H1 (cell line): ENCODE data around the gene S100A12. TPM values are rescaled to one million over a fixed set of nuclear protein-coding genes. Genes with fewer than 3 reads are reported as not detected.

Experiments used
- CTCF ChIA-PET: fragments of 300-600 bp; sonication (Branson Sonifier 250); formaldehyde crosslinking; loops from one replicate; lab custom pipeline; 2021; ENCODE audit not compliant: partially characterized antibody; lab: Charles Lee
- POLR2A ChIA-PET: fragments of 300-600 bp; sonication (Branson Sonifier 250); formaldehyde crosslinking; loops from one replicate; lab custom pipeline; 2021; ENCODE audit warnings: inconsistent platforms; ENCODE audit not compliant: partially characterized antibody; lab: Charles Lee
- DNase-seq, 2 experiments: peaks; one replicate each; pipeline versions ENCODE4 v3.0.0 to v3.0.0-alpha.2; 2010 to 2022; ENCODE audit warnings: low spot score in 2 of 2, low read depth in 1 of 2, mixed read lengths in 1 of 2
- FAIRE-seq: peaks from 2 replicates; lab custom pipeline; 2011; peaks lifted over from hg19 to GRCh38; lab: Jason Lieb, UNC
- H2AFZ ChIP-seq: 2 replicates; pipeline ENCODE4 v1.8.1; 2012; ENCODE audit warnings: low read length, inconsistent platforms
- H2AK5ac ChIP-seq: 2 replicates; pipeline ENCODE4 v1.6.1; 2013; ENCODE audit warnings: low read depth, low read length
- H2BK120ac ChIP-seq: replicated peaks from 2 replicates; pipeline ENCODE3; 2013; ENCODE audit warnings: low read depth, low read length, inconsistent platforms
- H2BK12ac ChIP-seq: 2 replicates; pipeline ENCODE4 v1.6.1; 2013; ENCODE audit warnings: low read depth, low read length
- H2BK15ac ChIP-seq: 2 replicates; pipeline ENCODE4 v1.6.1; 2013; ENCODE audit warnings: low read length
- H2BK20ac ChIP-seq: 2 replicates; pipeline ENCODE4 v1.6.1; 2013; ENCODE audit warnings: low read length
- H2BK5ac ChIP-seq: 2 replicates; pipeline ENCODE4 v1.6.1; 2013; ENCODE audit warnings: low read depth, low read length
- H3K14ac ChIP-seq: 2 replicates; pipeline ENCODE4 v1.6.1; 2013; ENCODE audit warnings: inconsistent platforms; ENCODE audit not compliant: insufficient read length
- H3K18ac ChIP-seq: 2 replicates; pipeline ENCODE4 v1.6.1; 2013; ENCODE audit warnings: low read length; ENCODE audit errors: extremely low read depth
- H3K23ac ChIP-seq: 2 replicates; pipeline ENCODE4 v1.6.1; 2013; ENCODE audit warnings: inconsistent platforms; ENCODE audit not compliant: insufficient read length
- H3K23me2 ChIP-seq: 2 replicates; pipeline ENCODE4 v1.6.1; 2013; ENCODE audit warnings: low read depth, low read length
- H3K27ac ChIP-seq: 2 replicates; pipeline ENCODE4 v1.6.1; 2011; ENCODE audit warnings: low read depth, low read length, inconsistent platforms
- H3K27me3 ChIP-seq, 4 experiments: replicated peaks in 1 of 4; 1 replicate in 1 of 4; 2 replicates in 3 of 4; pipeline versions ENCODE4 v1.6.1 to v1.8.1; 2011 to 2013; ENCODE audit warnings: low read length in 3 of 4, mild to moderate bottlenecking in 3 of 4, inconsistent platforms in 2 of 4, mixed read lengths in 2 of 4, moderate library complexity in 1 of 4; ENCODE audit not compliant: control insufficient read depth in 3 of 4, insufficient read depth in 3 of 4; ENCODE audit errors: extremely low read depth in 1 of 4
- H3K36me3 ChIP-seq, 4 experiments: 2 replicates each; pipeline versions ENCODE4 v1.6.1 to v1.8.1; 2011 to 2013; ENCODE audit warnings: mild to moderate bottlenecking in 4 of 4, low read length in 3 of 4, moderate library complexity in 2 of 4, control low read depth in 1 of 4, inconsistent platforms in 1 of 4; ENCODE audit not compliant: insufficient read depth in 4 of 4, control insufficient read depth in 2 of 4
- H3K4ac ChIP-seq: replicated peaks from 2 replicates; pipeline ENCODE3; 2013; ENCODE audit warnings: low read length, low read depth, mixed read lengths, inconsistent platforms; ENCODE audit not compliant: insufficient read length
- H3K4me1 ChIP-seq, 4 experiments: replicated peaks in 1 of 4; 1 replicate in 1 of 4; 2 replicates in 3 of 4; pipeline versions ENCODE4 v1.6.1 to v1.8.1; 2011 to 2013; ENCODE audit warnings: low read length in 3 of 4, inconsistent platforms in 2 of 4, mixed read lengths in 1 of 4; ENCODE audit not compliant: insufficient read depth in 4 of 4, control insufficient read depth in 3 of 4
- H3K4me2 ChIP-seq, 2 experiments: 2 replicates each; pipeline versions ENCODE4 v1.6.1 to v1.8.1; 2011 to 2013; ENCODE audit warnings: low read depth in 2 of 2, low read length in 2 of 2, control low read depth in 1 of 2, inconsistent platforms in 1 of 2, mild to moderate bottlenecking in 1 of 2; ENCODE audit not compliant: insufficient read depth in 1 of 2
- H3K4me3 ChIP-seq, 4 experiments: fragments of 200-600, 300-600 bp in 1 of 4; sonication (generic), shearing (Covaris generic), sonication (Bioruptor Twin) in 1 of 4; 2 replicates each; pipeline versions ENCODE4 v1.5.1 to v1.8.1; 2011 to 2016; ENCODE audit warnings: low read length in 4 of 4, low read depth in 3 of 4, control low read depth in 2 of 4, inconsistent platforms in 2 of 4, mild to moderate bottlenecking in 2 of 4, mixed read lengths in 1 of 4, moderate library complexity in 1 of 4; ENCODE audit not compliant: insufficient read depth in 2 of 4; ENCODE audit errors: extremely low read depth in 1 of 4
- H3K56ac ChIP-seq: replicated peaks from 2 replicates; pipeline ENCODE3; 2013; ENCODE audit warnings: low read depth, mild to moderate bottlenecking, mixed read lengths, low read length, inconsistent platforms; ENCODE audit not compliant: insufficient read length
- H3K79me1 ChIP-seq: 2 replicates; pipeline ENCODE4 v1.6.1; 2013; ENCODE audit warnings: low read depth, low read length, control low read depth
- H3K79me2 ChIP-seq, 2 experiments: 2 replicates each; pipeline versions ENCODE4 v1.6.1 to v1.8.1; 2012 to 2013; ENCODE audit warnings: low read length in 2 of 2, mild to moderate bottlenecking in 2 of 2, inconsistent platforms in 1 of 2; ENCODE audit not compliant: insufficient read depth in 2 of 2, control insufficient read depth in 1 of 2
- H3K9ac ChIP-seq, 4 experiments: replicated peaks in 1 of 4; 1 replicate in 1 of 4; 2 replicates in 3 of 4; pipeline versions ENCODE4 v1.6.1 to v1.8.1; 2011 to 2013; ENCODE audit warnings: low read depth in 3 of 4, low read length in 3 of 4, control low read depth in 2 of 4, mild to moderate bottlenecking in 2 of 4, moderate library complexity in 2 of 4, inconsistent platforms in 1 of 4; ENCODE audit errors: extremely low read depth in 1 of 4
- H3K9me3 ChIP-seq, 2 experiments: 2 replicates each; pipeline versions ENCODE4 v1.6.1 to v1.8.1; 2012 to 2013; ENCODE audit warnings: mild to moderate bottlenecking in 2 of 2, moderate library complexity in 2 of 2, control low read depth in 1 of 2, inconsistent platforms in 1 of 2, low read depth in 1 of 2, low read length in 1 of 2, mixed read lengths in 1 of 2; ENCODE audit not compliant: insufficient read depth in 2 of 2
- H4K20me1 ChIP-seq, 2 experiments: replicated peaks in 1 of 2; 2 replicates each; pipeline versions ENCODE3 to v1.8.1; 2011 to 2013; ENCODE audit warnings: inconsistent platforms in 2 of 2, low read length in 2 of 2, mild to moderate bottlenecking in 1 of 2; ENCODE audit not compliant: insufficient read depth in 2 of 2, control insufficient read depth in 1 of 2
- H4K5ac ChIP-seq: 2 replicates; pipeline ENCODE4 v1.6.1; 2013; ENCODE audit warnings: low read length, low read depth, mixed read lengths, inconsistent platforms; ENCODE audit not compliant: insufficient read length
- H4K8ac ChIP-seq: 2 replicates; pipeline ENCODE4 v1.8.0; 2013; ENCODE audit warnings: mild to moderate bottlenecking, moderate library complexity, low read length, inconsistent platforms; ENCODE audit not compliant: insufficient read depth; ENCODE audit errors: extremely low read depth
- H4K91ac ChIP-seq: replicated peaks from 2 replicates; pipeline ENCODE3; 2013; ENCODE audit warnings: low read length, mixed read lengths, inconsistent platforms; ENCODE audit not compliant: insufficient read length
- CBX8 ChIP-seq: fragments of 300-800, 300-1000 bp; sonication (generic); IDR thresholded peaks from 2 replicates; pipeline ENCODE4 v1.7.1; 2016; ENCODE audit warnings: low read depth, low read length, borderline replicate concordance
- CHD2 ChIP-seq: IDR thresholded peaks from 2 replicates; pipeline ENCODE4 v1.6.1; 2012; ENCODE audit warnings: low read length, improper control_type of control experiment
- CREB1 ChIP-seq: IDR thresholded peaks from 2 replicates; pipeline ENCODE4 v1.6.1; 2012; ENCODE audit warnings: inconsistent platforms
- CTBP2 ChIP-seq: IDR thresholded peaks from 2 replicates; pipeline ENCODE4 v1.7.0; 2011; ENCODE audit warnings: borderline replicate concordance, mild to moderate bottlenecking, moderate library complexity, mixed read lengths, low read length; ENCODE audit not compliant: insufficient read depth, insufficient read length
- CTCF ChIP-seq, 3 experiments: IDR thresholded peaks; 1 replicate in 2 of 3; 2 replicates in 1 of 3; pipeline versions ENCODE4 v1.5.1 to v1.6.1; 2011; ENCODE audit warnings: low read length in 3 of 3, mild to moderate bottlenecking in 3 of 3, inconsistent platforms in 2 of 3, low read depth in 1 of 3, moderate library complexity in 1 of 3; ENCODE audit not compliant: insufficient read depth in 1 of 3; ENCODE audit errors: control extremely low read depth in 1 of 3
- NRF1 ChIP-seq: IDR thresholded peaks from 2 replicates; pipeline ENCODE4 v1.6.1; 2011; ENCODE audit warnings: mild to moderate bottlenecking, low read depth, low read length, improper control_type of control experiment
- POLR2A ChIP-seq, 2 experiments: IDR thresholded peaks; 1 replicate in 1 of 2; 2 replicates in 1 of 2; pipeline ENCODE4 v1.6.1; 2011; ENCODE audit warnings: low read depth in 2 of 2, low read length in 2 of 2, mild to moderate bottlenecking in 2 of 2; ENCODE audit errors: control extremely low read depth in 1 of 2
- RNF2 ChIP-seq: fragments of 200-900, 300-1000 bp; sonication (generic); IDR thresholded peaks from 2 replicates; pipeline ENCODE4 v1.7.1; 2016; ENCODE audit warnings: borderline replicate concordance, low read depth, mild to moderate bottlenecking, antibody characterized with exemption, low read length; ENCODE audit not compliant: poor library complexity, severe bottlenecking; ENCODE audit errors: missing control alignments
- TAF7 ChIP-seq: optimal IDR thresholded peaks from 2 replicates; pipeline ENCODE3; 2011; ENCODE audit warnings: low read depth, mild to moderate bottlenecking, inconsistent platforms, low read length, moderate library complexity, borderline replicate concordance
- TBP ChIP-seq: IDR thresholded peaks from 2 replicates; pipeline ENCODE4 v1.6.1; 2011; ENCODE audit warnings: low read depth, low read length, improper control_type of control experiment
- YY1 ChIP-seq: IDR thresholded peaks from 2 replicates; pipeline ENCODE4 v1.6.1; 2011; ENCODE audit warnings: low read depth, mild to moderate bottlenecking, low read length
- WGBS, 2 experiments: shearing (Covaris generic) in 1 of 2; methylation state at CpG; one replicate each; pipeline versions ENCODE4 v1.1.6 to v1.1.7; 2013 to 2015; ENCODE audit warnings: low lambda C conversion rate in 2 of 2, mixed read lengths in 2 of 2, inconsistent platforms in 1 of 2, low coverage in 1 of 2, missing lambda C conversion rate in 1 of 2; ENCODE audit not compliant: insufficient replicate concordance in 2 of 2, insufficient coverage in 1 of 2, insufficient read length in 1 of 2; ENCODE audit errors: extremely low coverage in 1 of 2, missing lambda C conversion rate in 1 of 2; 5-methylcytosine and 5-hydroxymethylcytosine counted together
- polyA plus RNA-seq, 7 experiments: library from polyadenylated mRNA; depleted of rRNA in 3 of 7; stranded (reverse) in 5 of 7; unstranded in 2 of 7; fragments of >200 nt in 5 of 7; fragments of 200-250 nt in 2 of 7; gene quantifications; 1 replicate in 5 of 7; 2 replicates in 1 of 7; 4 replicates in 1 of 7; pipeline versions ENCODE4 v1.2.1 to v1.2.3, GENCODE V29; 2011 to 2013; ENCODE audit warnings: missing spikeins in 2 of 7, mixed read lengths in 2 of 7
- total RNA-seq: library from RNA; stranded (reverse); fragmentation: NEBNext Ultra II Directional; extraction: Animal tissue kit (Norgen Biotek cat#: 25700); gene quantifications from 2 replicates; pipeline ENCODE4 v1.2.1, GENCODE V29; 2021

Gene S100A12
- total and polyA plus RNA-seq, 2 of the 8 experiments (the other 6 are each of a cell fraction or from before 2014, with no cell fraction given) = not detected

GRCh38 chr1:153402226-153402625 is 26.8 kb upstream of the S100A12 start:
- 83% methylated on average over 2 of the region's 2 CpGs; no CpG with 5 or more reads in 1 of the 2 experiments for WGBS, 2 experiments
- H2AFZ ChIP-seq = no peak overlapping the region
- H3K23me2 ChIP-seq = no peaks in the 10 kb centered on the region; the same call in 1 of the 2 replicates
- no peak overlapping the region for H2BK12ac ChIP-seq
- H3K18ac ChIP-seq = no peak overlapping the region
- peaks cover 2 to 3% of the 10 kb centered on the region in 2 experiments; a peak in 1 of 4 replicates for H3K9me3 ChIP-seq
- H3K56ac ChIP-seq = no peak overlapping the region
- no peak overlapping the region for H3K4me2 ChIP-seq
- H3K27ac ChIP-seq = no peak overlapping the region
- no peaks in the 10 kb centered on the region for H3K79me1 ChIP-seq
- no peak overlapping the region for H3K4ac ChIP-seq
- FAIRE-seq = no peak
- H4K5ac ChIP-seq = no peak overlapping the region
- no peaks in the 10 kb centered on the region for H3K36me3 ChIP-seq
- ChIA-PET CTCF (interaction anchor here (1.3 to 4.7 kb wide), 4 partner anchors 9 to 108 kb away, joined by 3 to 50 read pairs (median 8); no protein-coding TSS in a partner anchor), POLR2A (no interaction called here)
- no peaks in the 10 kb centered on the region for H3K79me2 ChIP-seq
- H2BK5ac ChIP-seq = no peak overlapping the region
- H4K8ac ChIP-seq = no peak overlapping the region
- no peaks in the 10 kb centered on the region for H4K20me1 ChIP-seq
- no peaks in the 10 kb centered on the region; a peak in 1 of 7 replicates for H3K4me1 ChIP-seq
- H3K4me3 ChIP-seq = no peak overlapping the region
- no peak overlapping the region for H2BK20ac ChIP-seq
- no peak overlapping the region for H2BK120ac ChIP-seq
- no peak overlapping the region for H2BK15ac ChIP-seq
- no peak overlapping the region for H4K91ac ChIP-seq
- H3K14ac ChIP-seq = no peak overlapping the region
- H3K9ac ChIP-seq = no peak overlapping the region
- peak in 1 of 2 experiments; percentile 30 for DNase-seq
- peaks cover 0 to 11% (median 8%) of the 10 kb centered on the region in 4 experiments; a peak in 6 of 7 replicates for H3K27me3 ChIP-seq
- no peak overlapping the region for H2AK5ac ChIP-seq
- no peak overlapping the region for H3K23ac ChIP-seq
- TF ChIP-seq CHD2 (no peak), TAF7 (no peak), NRF1 (no peak), POLR2A (IDR thresholded peaks at IDR 0.05; ENCODE audit: control extremely low read depth in 1 of 2, low read depth in 2 of 2, low read length in 2 of 2) (no peak), CTCF (IDR thresholded peaks at IDR 0.05; ENCODE audit: control extremely low read depth in 1 of 3, insufficient read depth in 1 of 3, low read depth in 1 of 3, low read length in 3 of 3) (no peak), CBX8 (no peak), TBP (no peak), YY1 (no peak), RNF2 (no peak), CTBP2 (no peak), CREB1 (no peak)
